Astrocyte of the hippocampus (primary cell): Measurements from ENCODE around the gene CDC37.

Experiments
- DNase-seq: peaks from one replicate; pipeline ENCODE4 v3.0.0; 2011; ENCODE audit warnings: low read depth, low spot score

The CDC37 gene

GRCh38 chr19:10353793-10354391 is 49.5 kb downstream of the CDC37 start:
- DNase-seq = peak; percentile 66

- no peak for DNase-seq
Measured at GRCh38 chr19:10352764-10353671, 50.3 kb downstream of the CDC37 start.

- DNase-seq = no peak
Measured at GRCh38 chr19:10346509-10346908, 56.8 kb downstream of the CDC37 start.

GRCh38 chr19:10344780-10345179 is 58.6 kb downstream of the CDC37 start:
- DNase-seq = no peak

GRCh38 chr19:10343495-10343894 is 59.8 kb downstream of the CDC37 start:
- no peak for DNase-seq
